Prostate gland (tissue), 2 donors: Measurements from ENCODE around the gene HEG1.

ENCODE experiments used
- CTCF ChIP-seq, 4 experiments: fragments of 200-600 bp in 2 of 4; fragments of 450-650 bp in 2 of 4; sonication (generic) in 2 of 4; IDR thresholded peaks; 1 replicate in 3 of 4; 2 replicates in 1 of 4; pipeline ENCODE4 v1.5.1; 2016 to 2019; ENCODE audit warnings: antibody characterized with exemption in 4 of 4, mild to moderate bottlenecking in 2 of 4, moderate library complexity in 2 of 4
- POLR2A ChIP-seq: fragments of 450-650 bp; IDR thresholded peaks from one replicate; pipeline ENCODE4 v1.6.1; 2016; ENCODE audit warnings: antibody characterized with exemption, mild to moderate bottlenecking
- POLR2AphosphoS5 ChIP-seq: sonication (generic); formaldehyde crosslinking; IDR thresholded peaks from one replicate; pipeline ENCODE4 v1.6.1; 2017; ENCODE audit warnings: antibody characterized with exemption

- TF ChIP-seq CTCF (IDR thresholded peaks at IDR 0.05), result no peak
- TF ChIP-seq POLR2A, result no peak
- TF ChIP-seq POLR2AphosphoS5, result peak; percentile 71
Observed at GRCh38 chr3:125062904-125063618, 7.3 kb upstream of the HEG1 start.
